HepG2 (cell line): ENCODE measurements around the gene SETD2. TPM values are rescaled to one million over a fixed set of nuclear protein-coding genes. Genes with fewer than 3 reads are reported as not detected.

Experiments used
- ATAC-seq: fragments of 200-7000 bp; cut with Tn5 transposase; 3 replicates; pipeline ENCODE4 v1.9.1; 2020; ENCODE audit warnings: mild to moderate bottlenecking, moderate library complexity
- BruUV-seq: library from RNA; stranded (reverse); fragments of 400-500 nt; replicated peaks from 2 replicates; lab custom pipeline; 2021; lab: Mats Ljungman, UMichigan
- CTCF ChIA-PET: fragments of 300-600 bp; formaldehyde crosslinking; extraction: SDS; loops from one replicate; lab custom pipeline; 2021; ENCODE audit warnings: low total read pairs, inconsistent platforms, low intra/inter-chr PET ratio; lab: Yijun Ruan, JAX
- POLR2A ChIA-PET: fragments of 350-600 bp; sonication (Branson Sonifier 250); formaldehyde crosslinking; loops from one replicate; lab custom pipeline; 2020; ENCODE audit warnings: antibody characterized with exemption, inconsistent platforms; lab: Yijun Ruan, JAX
- DNase-seq: peaks from one replicate; pipeline ENCODE4 v3.0.0-alpha.2; 2015; ENCODE audit warnings: low spot score
- FAIRE-seq: peaks from 3 replicates; lab custom pipeline; 2011; peaks lifted over from hg19 to GRCh38; lab: Jason Lieb, UNC
- H2AFZ ChIP-seq: one replicate; pipeline ENCODE4 v1.6.1; 2011; ENCODE audit warnings: low read length, inconsistent platforms
- H3K27ac ChIP-seq: fragments of 300-600 bp; 3 replicates; pipeline ENCODE4 v1.8.0; 2011; ENCODE audit warnings: mixed run types, mild to moderate bottlenecking, mixed read lengths, low read length, inconsistent platforms; ENCODE audit not compliant: insufficient read depth; ENCODE audit errors: extremely low read length
- H3K27me3 ChIP-seq, 2 experiments: fragments of 200-600 bp in 1 of 2; 2 replicates in 1 of 2; 3 replicates in 1 of 2; pipeline versions ENCODE4 v1.6.0 to v1.8.0; 2011; ENCODE audit warnings: low read length in 2 of 2, mild to moderate bottlenecking in 2 of 2, moderate library complexity in 2 of 2, inconsistent platforms in 1 of 2; ENCODE audit not compliant: insufficient read depth in 2 of 2, control insufficient read depth in 1 of 2
- H3K36me3 ChIP-seq, 2 experiments: fragments of 200-600 bp in 1 of 2; replicated peaks in 1 of 2; 2 replicates in 1 of 2; 3 replicates in 1 of 2; pipeline versions ENCODE4 v1.5.1 to v1.8.0; 2011; ENCODE audit warnings: low read length in 2 of 2, inconsistent platforms in 1 of 2; ENCODE audit not compliant: insufficient read depth in 2 of 2, control insufficient read depth in 1 of 2
- H3K4me1 ChIP-seq: 2 replicates; pipeline ENCODE4 v1.5.1; 2012; ENCODE audit warnings: low read length, inconsistent platforms; ENCODE audit not compliant: insufficient read depth
- H3K4me2 ChIP-seq: 2 replicates; pipeline ENCODE4 v1.6.0; 2011; ENCODE audit warnings: low read depth, low read length, inconsistent platforms
- H3K4me3 ChIP-seq, 3 experiments: fragments of 200-600 bp in 1 of 3; sonication (generic), shearing (Covaris generic) in 1 of 3; replicated peaks in 1 of 3; 2 replicates each; pipeline ENCODE4 v1.5.1; 2011 to 2016; ENCODE audit warnings: low read length in 3 of 3, inconsistent platforms in 2 of 3, low read depth in 2 of 3, mild to moderate bottlenecking in 2 of 3, control low read depth in 1 of 3, mixed read lengths in 1 of 3; ENCODE audit not compliant: insufficient read depth in 1 of 3
- H3K79me2 ChIP-seq: one replicate; pipeline ENCODE4 v1.6.1; 2011; ENCODE audit warnings: low read length, inconsistent platforms; ENCODE audit not compliant: insufficient read depth
- H3K9ac ChIP-seq: 2 replicates; pipeline ENCODE4 v1.6.0; 2011; ENCODE audit warnings: mild to moderate bottlenecking, low read depth, low read length, inconsistent platforms; ENCODE audit not compliant: insufficient read depth
- H3K9me3 ChIP-seq: 2 replicates; pipeline ENCODE4 v1.5.1; 2012; ENCODE audit warnings: mild to moderate bottlenecking, low read length
- H4K20me1 ChIP-seq: 2 replicates; pipeline ENCODE4 v1.6.0; 2011; ENCODE audit warnings: inconsistent platforms, mild to moderate bottlenecking, low read length, moderate library complexity; ENCODE audit not compliant: insufficient read depth
- ELF1 ChIP-seq: sonication (generic); formaldehyde crosslinking; IDR thresholded peaks from 2 replicates; pipeline ENCODE4 v1.4.0; 2020; ENCODE audit warnings: missing genetic modification reagents
- HNF4A ChIP-seq: sonication (generic); formaldehyde crosslinking; IDR thresholded peaks from 2 replicates; pipeline ENCODE4 v1.4.0; 2020; ENCODE audit warnings: missing genetic modification reagents
- JUN ChIP-seq: sonication (generic); formaldehyde crosslinking; IDR thresholded peaks from 2 replicates; pipeline ENCODE4 v1.4.0; 2020; ENCODE audit warnings: mild to moderate bottlenecking, missing genetic modification reagents
- LCORL ChIP-seq, 2 experiments: fragments of 450-650 bp in 1 of 2; sonication (generic) in 1 of 2; formaldehyde crosslinking in 1 of 2; IDR thresholded peaks; 2 replicates each; pipeline versions ENCODE4 v1.5.0 to v1.6.1; 2017 to 2020; ENCODE audit warnings: antibody characterized with exemption in 1 of 2, missing genetic modification reagents in 1 of 2
- PAX8 ChIP-seq: sonication (generic); formaldehyde crosslinking; IDR thresholded peaks from 2 replicates; pipeline ENCODE4 v1.8.0; 2022; ENCODE audit warnings: mild to moderate bottlenecking, missing genetic modification reagents, borderline replicate concordance
- RELA ChIP-seq: sonication (generic); formaldehyde crosslinking; IDR thresholded peaks from 2 replicates; pipeline ENCODE4 v1.4.0; 2020; ENCODE audit warnings: missing genetic modification reagents
- SETDB1 ChIP-seq: sonication (generic); formaldehyde crosslinking; IDR thresholded peaks from 2 replicates; pipeline ENCODE4 v1.5.1; 2020; ENCODE audit warnings: missing genetic modification reagents, mild to moderate bottlenecking, borderline replicate concordance
- SOX6 ChIP-seq, 2 experiments: fragments of 450-650 bp in 1 of 2; sonication (generic) in 1 of 2; formaldehyde crosslinking in 1 of 2; IDR thresholded peaks; 2 replicates each; pipeline versions ENCODE4 v1.4.0 to v1.6.1; 2017 to 2020; ENCODE audit warnings: antibody characterized with exemption in 1 of 2, mild to moderate bottlenecking in 1 of 2, missing genetic modification reagents in 1 of 2
- SUZ12 ChIP-seq: fragments of 150-350 bp; IDR thresholded peaks from 2 replicates; pipeline ENCODE4 v1.6.1; 2014; ENCODE audit warnings: low read depth, low read length
- TOPORS ChIP-seq: sonication (generic); formaldehyde crosslinking; IDR thresholded peaks from 2 replicates; pipeline ENCODE4 v1.8.0; 2023; ENCODE audit warnings: mild to moderate bottlenecking, missing genetic modification reagents
- ZBTB7A ChIP-seq: sonication (generic); formaldehyde crosslinking; IDR thresholded peaks from 2 replicates; pipeline ENCODE4 v1.8.0; 2022; ENCODE audit warnings: mild to moderate bottlenecking, missing genetic modification reagents
- ZC3H13 ChIP-seq: sonication (generic); formaldehyde crosslinking; IDR thresholded peaks from 2 replicates; pipeline ENCODE4 v1.8.1; 2023; ENCODE audit warnings: mild to moderate bottlenecking, missing genetic modification reagents, moderate library complexity
- ZFX ChIP-seq: sonication (generic); formaldehyde crosslinking; IDR thresholded peaks from 2 replicates; pipeline ENCODE4 v1.4.0; 2020; ENCODE audit warnings: mild to moderate bottlenecking, low read depth, missing genetic modification reagents, moderate library complexity
- ZNF350 ChIP-seq: sonication (generic); formaldehyde crosslinking; IDR thresholded peaks from 2 replicates; pipeline ENCODE4 v1.4.0; 2020; ENCODE audit warnings: mild to moderate bottlenecking, low read depth, missing genetic modification reagents, borderline replicate concordance
- ZNF563 ChIP-seq: sonication (generic); formaldehyde crosslinking; IDR thresholded peaks from 2 replicates; pipeline ENCODE4 v1.8.0; 2022; ENCODE audit warnings: mild to moderate bottlenecking, moderate library complexity, missing genetic modification reagents
- WGBS: methylation state at CpG from one replicate; pipeline ENCODE4 v1.1.6; 2017; ENCODE audit warnings: low lambda C conversion rate; 5-methylcytosine and 5-hydroxymethylcytosine counted together
- in situ Hi-C: cut with HindIII; loops from 2 replicates; pipeline ENCODE4 v1.10.0; 2017; ENCODE audit warnings: low pct_unique_long_range_greater_than_20kb; ENCODE audit not compliant: extremely low pct_ligation_motif_present
- intact Hi-C: fragments of 100-400 bp; cut with micrococcal nuclease; formaldehyde crosslinking; loops from one replicate; pipeline ENCODE4 v1.10.0; 2022; ENCODE audit not compliant: unreplicated experiment
- polyA plus RNA-seq, 8 experiments: library from polyadenylated mRNA; depleted of rRNA in 3 of 8; stranded (reverse) in 7 of 8; unstranded in 1 of 8; fragments of >200 nt; fragmentation: Illumina TruSeq in 4 of 8; extraction: Trizol in 4 of 8; gene quantifications; 2 replicates each; pipeline versions ENCODE4 v1.2.1 to v1.2.3, GENCODE V29; 2011 to 2016; ENCODE audit warnings: low read depth in 4 of 8, missing spikeins in 1 of 8, mixed read lengths in 1 of 8; ENCODE audit not compliant: insufficient read depth in 1 of 8
- total RNA-seq, 5 experiments: library from RNA; depleted of rRNA; stranded (reverse); fragments of >200 nt; fragmentation: Illumina TruSeq; extraction: Trizol; gene quantifications; 2 replicates each; pipeline ENCODE4 v1.2.3, GENCODE V29; 2016; ENCODE audit warnings: low read depth in 1 of 5
- TF ChIP-seq, protein P1 (sequence below): sonication (generic); formaldehyde crosslinking; conservative IDR thresholded peaks from 2 replicates; pipeline ENCODE4 v1.5.0; 2020; ENCODE audit warnings: missing genetic modification reagents
- TF ChIP-seq, protein P2 (sequence below): sonication (generic); formaldehyde crosslinking; IDR thresholded peaks from 2 replicates; pipeline ENCODE4 v1.4.0; 2020; ENCODE audit warnings: mild to moderate bottlenecking, missing genetic modification reagents
- TF ChIP-seq, protein P3 (sequence below): sonication (generic); formaldehyde crosslinking; IDR thresholded peaks from 2 replicates; pipeline ENCODE4 v1.8.1; 2023; ENCODE audit warnings: mild to moderate bottlenecking, moderate library complexity, missing genetic modification reagents
- TF ChIP-seq, protein P4 (sequence below): sonication (generic); formaldehyde crosslinking; IDR thresholded peaks from 2 replicates; pipeline ENCODE4 v1.8.0; 2022; ENCODE audit warnings: mild to moderate bottlenecking, missing genetic modification reagents; ENCODE audit not compliant: insufficient replicate concordance

SETD2 gene
- total and polyA plus RNA-seq, 2 of the 13 experiments (the other 11 are each of a cell fraction or from before 2014, with no cell fraction given) = 14.2 to 24.2 TPM

DNA sequence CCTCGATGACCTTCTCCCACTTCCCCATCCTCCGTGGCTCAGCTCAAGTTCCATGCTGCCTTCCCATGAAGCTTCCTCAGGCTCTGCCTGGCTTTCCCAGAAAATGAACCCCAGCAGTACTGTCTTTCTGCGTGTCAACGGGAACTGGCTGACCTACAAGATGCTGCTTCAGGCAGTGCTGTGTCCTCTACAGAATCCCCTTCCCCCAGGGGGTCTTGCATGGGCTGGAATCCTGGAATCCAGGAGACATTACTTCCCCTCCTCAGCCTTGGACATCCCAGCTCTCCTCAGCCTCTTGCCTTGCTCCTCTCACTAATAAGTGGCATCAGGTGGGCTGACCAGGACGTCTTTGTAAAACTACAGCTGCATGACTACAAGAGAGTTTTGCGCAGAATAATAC lies 192.8 kb downstream of the SETD2 start:
- no peak for DNase-seq
- ChIA-PET POLR2A (interaction anchor here (1.0 to 2.2 kb wide), 6 partner anchors 8 to 408 kb away, joined by 3 to 6 read pairs (median 5); partner anchors contain the start of gene NBEAL2), CTCF (no interaction called here)
- Histone ChIP-seq H3K9ac (peak overlapping the region; percentile 37; the same call in 1 of the 2 replicates), H3K4me1 (peaks cover 85% of the 10 kb centered on the region), H4K20me1 (peaks cover 69% of the 10 kb centered on the region), H3K36me3 (peaks cover 1 to 19% of the 10 kb centered on the region in 2 experiments; a peak in 4 of 5 replicates), H3K27ac (peak overlapping the region; percentile 74), H3K27me3 (no peaks in the 10 kb centered on the region; a peak in 1 of 5 replicates), H3K4me3 (peak overlapping the region in 2 of 3 experiments; percentile 12 to 57; a peak in 2 of 6 replicates), H3K79me2 (peaks cover 93% of the 10 kb centered on the region), H3K9me3 (no peaks in the 10 kb centered on the region), H2AFZ (no peak overlapping the region), H3K4me2 (peak overlapping the region; percentile 73)
- BruUV-seq = no TSS peak
- no peak for FAIRE-seq
- 29% methylated on average over 6 of the region's 6 CpGs for WGBS
- in situ Hi-C loops (no loop called here), intact Hi-C loops (loop anchor here (10.0 kb wide), 1 partner anchor 46 kb away; no protein-coding TSS in a partner anchor)
- ATAC-seq = peak; percentile 1; the same call in 2 of the 3 replicates
- TF ChIP-seq, protein P1, sequence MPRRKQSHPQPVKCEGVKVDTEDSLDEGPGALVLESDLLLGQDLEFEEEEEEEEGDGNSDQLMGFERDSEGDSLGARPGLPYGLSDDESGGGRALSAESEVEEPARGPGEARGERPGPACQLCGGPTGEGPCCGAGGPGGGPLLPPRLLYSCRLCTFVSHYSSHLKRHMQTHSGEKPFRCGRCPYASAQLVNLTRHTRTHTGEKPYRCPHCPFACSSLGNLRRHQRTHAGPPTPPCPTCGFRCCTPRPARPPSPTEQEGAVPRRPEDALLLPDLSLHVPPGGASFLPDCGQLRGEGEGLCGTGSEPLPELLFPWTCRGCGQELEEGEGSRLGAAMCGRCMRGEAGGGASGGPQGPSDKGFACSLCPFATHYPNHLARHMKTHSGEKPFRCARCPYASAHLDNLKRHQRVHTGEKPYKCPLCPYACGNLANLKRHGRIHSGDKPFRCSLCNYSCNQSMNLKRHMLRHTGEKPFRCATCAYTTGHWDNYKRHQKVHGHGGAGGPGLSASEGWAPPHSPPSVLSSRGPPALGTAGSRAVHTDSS (CRISPR knock-in tag) = no peak
- TF ChIP-seq ZFX (CRISPR knock-in tag) = no peak
- TF ChIP-seq SOX6 (IDR thresholded peaks at IDR 0.05) = no peak
- no peak for TF ChIP-seq SOX6 (CRISPR knock-in tag; IDR thresholded peaks at IDR 0.05)
- no peak for TF ChIP-seq RELA (CRISPR knock-in tag)
- no peak for TF ChIP-seq ZC3H13 (CRISPR knock-in tag)
- TF ChIP-seq SETDB1 (CRISPR knock-in tag) = no peak
- peak; percentile 28; the same call in 1 of the 2 replicates for TF ChIP-seq ZBTB7A (CRISPR knock-in tag)
- no peak for TF ChIP-seq HNF4A (CRISPR knock-in tag)
- no peak for TF ChIP-seq PAX8 (CRISPR knock-in tag)
- no peak for TF ChIP-seq ZNF563
- no peak for TF ChIP-seq ELF1
- TF ChIP-seq, protein P2, sequence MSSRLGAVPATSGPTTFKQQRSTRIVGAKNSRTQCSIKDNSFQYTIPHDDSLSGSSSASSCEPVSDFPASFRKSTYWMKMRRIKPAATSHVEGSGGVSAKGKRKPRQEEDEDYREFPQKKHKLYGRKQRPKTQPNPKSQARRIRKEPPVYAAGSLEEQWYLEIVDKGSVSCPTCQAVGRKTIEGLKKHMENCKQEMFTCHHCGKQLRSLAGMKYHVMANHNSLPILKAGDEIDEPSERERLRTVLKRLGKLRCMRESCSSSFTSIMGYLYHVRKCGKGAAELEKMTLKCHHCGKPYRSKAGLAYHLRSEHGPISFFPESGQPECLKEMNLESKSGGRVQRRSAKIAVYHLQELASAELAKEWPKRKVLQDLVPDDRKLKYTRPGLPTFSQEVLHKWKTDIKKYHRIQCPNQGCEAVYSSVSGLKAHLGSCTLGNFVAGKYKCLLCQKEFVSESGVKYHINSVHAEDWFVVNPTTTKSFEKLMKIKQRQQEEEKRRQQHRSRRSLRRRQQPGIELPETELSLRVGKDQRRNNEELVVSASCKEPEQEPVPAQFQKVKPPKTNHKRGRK (CRISPR knock-in tag) = no peak
- TF ChIP-seq, protein P3, sequence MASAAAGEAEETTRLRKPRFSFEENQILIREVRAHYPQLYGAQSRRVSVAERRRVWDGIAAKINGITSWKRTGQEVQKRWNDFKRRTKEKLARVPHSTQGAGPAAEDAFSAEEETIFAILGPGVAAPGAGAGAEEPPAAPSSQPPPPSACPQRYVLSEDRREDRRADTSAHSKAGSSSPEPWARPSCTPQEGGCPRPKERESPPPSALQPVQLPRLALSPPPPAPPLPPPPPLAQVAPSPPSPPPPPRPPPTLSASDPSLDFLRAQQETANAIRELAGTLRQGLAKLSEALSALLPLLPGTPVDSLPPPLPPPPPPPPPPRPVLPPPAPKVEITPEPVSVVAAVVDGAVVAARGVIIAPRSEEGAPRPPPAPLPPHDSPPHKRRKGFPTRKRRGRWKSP = no peak
- no peak for TF ChIP-seq TOPORS
- TF ChIP-seq ZNF350 (CRISPR knock-in tag) = 0 out of 2 replicates have a peak, but pooled peaks have one; percentile 1
- no peak for TF ChIP-seq LCORL (IDR thresholded peaks at IDR 0.05)
- TF ChIP-seq LCORL (CRISPR knock-in tag; IDR thresholded peaks at IDR 0.05) = no peak
- no peak for TF ChIP-seq JUN (CRISPR knock-in tag)
- no peak for TF ChIP-seq SUZ12
- TF ChIP-seq, protein P4, sequence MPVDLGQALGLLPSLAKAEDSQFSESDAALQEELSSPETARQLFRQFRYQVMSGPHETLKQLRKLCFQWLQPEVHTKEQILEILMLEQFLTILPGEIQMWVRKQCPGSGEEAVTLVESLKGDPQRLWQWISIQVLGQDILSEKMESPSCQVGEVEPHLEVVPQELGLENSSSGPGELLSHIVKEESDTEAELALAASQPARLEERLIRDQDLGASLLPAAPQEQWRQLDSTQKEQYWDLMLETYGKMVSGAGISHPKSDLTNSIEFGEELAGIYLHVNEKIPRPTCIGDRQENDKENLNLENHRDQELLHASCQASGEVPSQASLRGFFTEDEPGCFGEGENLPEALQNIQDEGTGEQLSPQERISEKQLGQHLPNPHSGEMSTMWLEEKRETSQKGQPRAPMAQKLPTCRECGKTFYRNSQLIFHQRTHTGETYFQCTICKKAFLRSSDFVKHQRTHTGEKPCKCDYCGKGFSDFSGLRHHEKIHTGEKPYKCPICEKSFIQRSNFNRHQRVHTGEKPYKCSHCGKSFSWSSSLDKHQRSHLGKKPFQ (CRISPR knock-in tag) = peak; percentile 5
